Fibroblast of skin of right biceps (primary cell): ENCODE measurements around the gene ANKRD23.

Source experiments
- DNase-seq: peaks from one replicate; pipeline ENCODE4 v3.0.0-alpha.2; 2013

ANKRD23 gene

GRCh38 chr2:96792772-96793749 lies 50.8 kb downstream of the ANKRD23 start:
- DNase-seq, result no peak

DNA sequence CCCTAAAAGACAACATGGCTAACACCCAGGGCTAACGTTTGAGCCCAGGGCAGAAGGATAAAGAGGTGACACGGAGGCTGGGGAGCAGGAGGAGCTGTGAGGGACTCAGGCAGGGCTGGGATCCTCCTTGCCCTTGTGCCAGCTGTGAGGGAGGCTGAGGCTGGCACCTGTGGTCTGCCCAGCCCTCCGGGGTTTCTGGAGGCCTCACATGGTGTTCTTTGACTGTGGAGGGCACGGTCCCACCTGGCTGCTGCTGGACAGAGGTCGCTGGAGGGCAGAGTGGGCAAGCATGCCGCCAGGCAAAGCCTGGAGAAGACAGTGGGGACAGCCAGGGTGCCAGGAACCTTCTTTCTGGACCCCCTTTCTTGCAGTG lies 54.6 kb downstream of the ANKRD23 start:
- DNase-seq, result no peak

DNA sequence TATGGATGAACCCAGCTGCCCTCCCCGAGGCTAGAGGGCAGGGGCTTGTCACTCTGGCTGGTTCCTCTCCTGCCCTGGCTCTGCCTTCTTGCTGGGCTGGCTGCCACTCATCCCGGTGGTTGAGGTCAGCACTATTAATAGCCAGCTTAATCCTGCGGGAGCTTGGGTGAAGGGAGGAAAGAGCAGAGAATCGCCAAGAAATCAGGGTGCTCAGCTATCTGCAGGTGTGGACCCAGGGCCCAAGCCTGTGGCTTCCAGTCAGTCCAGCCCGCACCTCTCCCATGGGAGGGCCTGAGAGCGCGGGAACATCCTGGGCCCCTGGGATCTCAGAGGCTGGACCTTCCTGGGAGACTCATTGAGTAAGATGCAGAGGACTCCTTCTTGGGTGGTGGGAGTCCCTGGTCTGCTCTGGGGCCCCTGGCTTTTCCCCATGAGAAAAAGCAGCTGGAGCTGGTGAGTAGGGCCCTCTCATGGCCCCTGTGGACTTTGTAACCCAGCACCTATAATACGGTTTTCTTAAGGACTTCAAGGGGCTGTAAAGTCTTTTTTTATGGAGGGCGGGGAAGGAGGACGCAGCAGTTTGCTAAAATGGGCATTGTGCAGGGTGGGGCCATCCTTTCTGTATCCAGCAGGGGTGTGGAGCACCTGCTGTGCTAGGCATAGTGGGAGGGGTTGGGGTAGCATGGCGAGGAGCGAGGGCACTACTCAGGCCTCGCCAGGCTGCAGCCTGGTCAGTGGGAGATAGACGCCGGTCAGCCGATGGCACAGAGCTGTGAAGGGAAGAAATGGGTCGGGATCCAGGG lies 55.2 kb downstream of the ANKRD23 start:
- no peak for DNase-seq
